K562 (cell line): ENCODE measurements around the gene ANXA10.

ENCODE experiments used
- CTCF ChIP-seq, 3 experiments: IDR thresholded peaks in 2 of 3; conservative IDR thresholded peaks in 1 of 3; 2 replicates each; pipeline ENCODE4 v1.5.1; 2011 to 2012; ENCODE audit warnings: low read length in 3 of 3, mild to moderate bottlenecking in 3 of 3, control low read depth in 2 of 3, improper control_type of control experiment in 1 of 3, inconsistent platforms in 1 of 3, low read depth in 1 of 3, mixed read lengths in 1 of 3, moderate library complexity in 1 of 3; ENCODE audit not compliant: insufficient read depth in 2 of 3
- FOXA1 ChIP-seq: fragments of 450-650 bp; IDR thresholded peaks from 2 replicates; pipeline ENCODE4 v1.6.1; 2016; ENCODE audit warnings: mild to moderate bottlenecking, borderline replicate concordance
- HSF4 ChIP-seq: fragments of 250-450 bp; sonication (Bioruptor Pico); IDR thresholded peaks from 2 replicates; pipeline ENCODE4 v2.1.2; 2022; ENCODE audit warnings: mild to moderate bottlenecking, moderate library complexity, borderline replicate concordance
- POLR2A ChIP-seq: fragments of 450-650 bp; conservative IDR thresholded peaks from 2 replicates; pipeline ENCODE4 v1.6.1; 2016
- POLR2AphosphoS5 ChIP-seq: IDR thresholded peaks from 2 replicates; pipeline ENCODE4 v1.6.1; 2011; ENCODE audit warnings: mild to moderate bottlenecking, low read depth, low read length, moderate library complexity; ENCODE audit not compliant: control insufficient read depth, insufficient read depth

DNA sequence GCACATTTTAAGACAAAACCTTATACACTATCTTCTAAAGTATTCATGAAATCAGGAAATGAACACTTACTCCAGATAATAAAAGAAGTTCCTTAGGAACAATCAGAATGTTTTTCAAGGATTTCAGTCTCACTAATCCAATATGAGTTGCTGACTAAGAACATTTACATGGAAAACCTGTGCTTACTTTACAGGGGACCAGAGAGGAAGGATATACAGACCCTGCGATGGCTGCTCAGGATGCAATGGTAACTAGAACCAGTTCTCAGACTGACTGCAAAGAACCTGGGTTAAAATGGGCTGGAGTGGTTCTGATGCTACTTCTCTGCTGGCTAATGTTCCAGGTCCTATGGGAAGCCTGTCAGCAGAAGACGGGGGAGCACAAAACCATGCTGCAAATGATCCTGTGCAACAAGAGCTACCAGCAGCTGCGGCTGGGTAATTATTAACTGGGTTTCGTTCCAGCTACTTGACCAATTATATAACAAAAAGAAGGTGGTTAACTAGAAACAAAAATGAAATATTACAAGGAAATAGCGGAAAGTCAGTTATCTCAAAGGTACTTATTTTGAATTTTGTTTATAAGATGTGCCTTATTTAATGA lies 85.3 kb downstream of the ANXA10 start:
- TF ChIP-seq POLR2A (no peak), HSF4 (CRISPR knock-in tag) (no peak), CTCF (IDR thresholded peaks at IDR 0.05 in 2 of 3, conservative IDR thresholded peaks at IDR 0.05 in 1 of 3; ENCODE audit: insufficient read depth in 2 of 3, low read depth in 1 of 3, low read length in 3 of 3) (no peak), FOXA1 (no peak), POLR2AphosphoS5 (no peak)
